H1 (cell line): ENCODE data around the gene OR5C1. TPM values are rescaled to one million over a fixed set of nuclear protein-coding genes. Genes with fewer than 3 reads are reported as not detected.

Experiments
- CTCF ChIA-PET: fragments of 300-600 bp; sonication (Branson Sonifier 250); formaldehyde crosslinking; loops from one replicate; lab custom pipeline; 2021; ENCODE audit not compliant: partially characterized antibody; lab: Charles Lee
- POLR2A ChIA-PET: fragments of 300-600 bp; sonication (Branson Sonifier 250); formaldehyde crosslinking; loops from one replicate; lab custom pipeline; 2021; ENCODE audit warnings: inconsistent platforms; ENCODE audit not compliant: partially characterized antibody; lab: Charles Lee
- DNase-seq, 2 experiments: peaks; one replicate each; pipeline versions ENCODE4 v3.0.0 to v3.0.0-alpha.2; 2010 to 2022; ENCODE audit warnings: low spot score in 2 of 2, low read depth in 1 of 2, mixed read lengths in 1 of 2
- FAIRE-seq: peaks from 2 replicates; lab custom pipeline; 2011; peaks lifted over from hg19 to GRCh38; lab: Jason Lieb, UNC
- H2AFZ ChIP-seq: 2 replicates; pipeline ENCODE4 v1.8.1; 2012; ENCODE audit warnings: low read length, inconsistent platforms
- H2AK5ac ChIP-seq: 2 replicates; pipeline ENCODE4 v1.6.1; 2013; ENCODE audit warnings: low read depth, low read length
- H2BK120ac ChIP-seq: replicated peaks from 2 replicates; pipeline ENCODE3; 2013; ENCODE audit warnings: low read depth, low read length, inconsistent platforms
- H2BK12ac ChIP-seq: 2 replicates; pipeline ENCODE4 v1.6.1; 2013; ENCODE audit warnings: low read depth, low read length
- H2BK15ac ChIP-seq: 2 replicates; pipeline ENCODE4 v1.6.1; 2013; ENCODE audit warnings: low read length
- H2BK20ac ChIP-seq: 2 replicates; pipeline ENCODE4 v1.6.1; 2013; ENCODE audit warnings: low read length
- H2BK5ac ChIP-seq: 2 replicates; pipeline ENCODE4 v1.6.1; 2013; ENCODE audit warnings: low read depth, low read length
- H3K14ac ChIP-seq: 2 replicates; pipeline ENCODE4 v1.6.1; 2013; ENCODE audit warnings: inconsistent platforms; ENCODE audit not compliant: insufficient read length
- H3K18ac ChIP-seq: 2 replicates; pipeline ENCODE4 v1.6.1; 2013; ENCODE audit warnings: low read length; ENCODE audit errors: extremely low read depth
- H3K23ac ChIP-seq: 2 replicates; pipeline ENCODE4 v1.6.1; 2013; ENCODE audit warnings: inconsistent platforms; ENCODE audit not compliant: insufficient read length
- H3K23me2 ChIP-seq: 2 replicates; pipeline ENCODE4 v1.6.1; 2013; ENCODE audit warnings: low read depth, low read length
- H3K27ac ChIP-seq: 2 replicates; pipeline ENCODE4 v1.6.1; 2011; ENCODE audit warnings: low read depth, low read length, inconsistent platforms
- H3K27me3 ChIP-seq, 4 experiments: replicated peaks in 1 of 4; 1 replicate in 1 of 4; 2 replicates in 3 of 4; pipeline versions ENCODE4 v1.6.1 to v1.8.1; 2011 to 2013; ENCODE audit warnings: low read length in 3 of 4, mild to moderate bottlenecking in 3 of 4, inconsistent platforms in 2 of 4, mixed read lengths in 2 of 4, moderate library complexity in 1 of 4; ENCODE audit not compliant: control insufficient read depth in 3 of 4, insufficient read depth in 3 of 4; ENCODE audit errors: extremely low read depth in 1 of 4
- H3K36me3 ChIP-seq, 4 experiments: 2 replicates each; pipeline versions ENCODE4 v1.6.1 to v1.8.1; 2011 to 2013; ENCODE audit warnings: mild to moderate bottlenecking in 4 of 4, low read length in 3 of 4, moderate library complexity in 2 of 4, control low read depth in 1 of 4, inconsistent platforms in 1 of 4; ENCODE audit not compliant: insufficient read depth in 4 of 4, control insufficient read depth in 2 of 4
- H3K4ac ChIP-seq: replicated peaks from 2 replicates; pipeline ENCODE3; 2013; ENCODE audit warnings: low read length, low read depth, mixed read lengths, inconsistent platforms; ENCODE audit not compliant: insufficient read length
- H3K4me1 ChIP-seq, 4 experiments: replicated peaks in 1 of 4; 1 replicate in 1 of 4; 2 replicates in 3 of 4; pipeline versions ENCODE4 v1.6.1 to v1.8.1; 2011 to 2013; ENCODE audit warnings: low read length in 3 of 4, inconsistent platforms in 2 of 4, mixed read lengths in 1 of 4; ENCODE audit not compliant: insufficient read depth in 4 of 4, control insufficient read depth in 3 of 4
- H3K4me2 ChIP-seq, 2 experiments: 2 replicates each; pipeline versions ENCODE4 v1.6.1 to v1.8.1; 2011 to 2013; ENCODE audit warnings: low read depth in 2 of 2, low read length in 2 of 2, control low read depth in 1 of 2, inconsistent platforms in 1 of 2, mild to moderate bottlenecking in 1 of 2; ENCODE audit not compliant: insufficient read depth in 1 of 2
- H3K4me3 ChIP-seq, 4 experiments: fragments of 200-600, 300-600 bp in 1 of 4; sonication (generic), shearing (Covaris generic), sonication (Bioruptor Twin) in 1 of 4; 2 replicates each; pipeline versions ENCODE4 v1.5.1 to v1.8.1; 2011 to 2016; ENCODE audit warnings: low read length in 4 of 4, low read depth in 3 of 4, control low read depth in 2 of 4, inconsistent platforms in 2 of 4, mild to moderate bottlenecking in 2 of 4, mixed read lengths in 1 of 4, moderate library complexity in 1 of 4; ENCODE audit not compliant: insufficient read depth in 2 of 4; ENCODE audit errors: extremely low read depth in 1 of 4
- H3K56ac ChIP-seq: replicated peaks from 2 replicates; pipeline ENCODE3; 2013; ENCODE audit warnings: low read depth, mild to moderate bottlenecking, mixed read lengths, low read length, inconsistent platforms; ENCODE audit not compliant: insufficient read length
- H3K79me1 ChIP-seq: 2 replicates; pipeline ENCODE4 v1.6.1; 2013; ENCODE audit warnings: low read depth, low read length, control low read depth
- H3K79me2 ChIP-seq, 2 experiments: 2 replicates each; pipeline versions ENCODE4 v1.6.1 to v1.8.1; 2012 to 2013; ENCODE audit warnings: low read length in 2 of 2, mild to moderate bottlenecking in 2 of 2, inconsistent platforms in 1 of 2; ENCODE audit not compliant: insufficient read depth in 2 of 2, control insufficient read depth in 1 of 2
- H3K9ac ChIP-seq, 4 experiments: replicated peaks in 1 of 4; 1 replicate in 1 of 4; 2 replicates in 3 of 4; pipeline versions ENCODE4 v1.6.1 to v1.8.1; 2011 to 2013; ENCODE audit warnings: low read depth in 3 of 4, low read length in 3 of 4, control low read depth in 2 of 4, mild to moderate bottlenecking in 2 of 4, moderate library complexity in 2 of 4, inconsistent platforms in 1 of 4; ENCODE audit errors: extremely low read depth in 1 of 4
- H3K9me3 ChIP-seq, 2 experiments: 2 replicates each; pipeline versions ENCODE4 v1.6.1 to v1.8.1; 2012 to 2013; ENCODE audit warnings: mild to moderate bottlenecking in 2 of 2, moderate library complexity in 2 of 2, control low read depth in 1 of 2, inconsistent platforms in 1 of 2, low read depth in 1 of 2, low read length in 1 of 2, mixed read lengths in 1 of 2; ENCODE audit not compliant: insufficient read depth in 2 of 2
- H4K20me1 ChIP-seq, 2 experiments: replicated peaks in 1 of 2; 2 replicates each; pipeline versions ENCODE3 to v1.8.1; 2011 to 2013; ENCODE audit warnings: inconsistent platforms in 2 of 2, low read length in 2 of 2, mild to moderate bottlenecking in 1 of 2; ENCODE audit not compliant: insufficient read depth in 2 of 2, control insufficient read depth in 1 of 2
- H4K5ac ChIP-seq: 2 replicates; pipeline ENCODE4 v1.6.1; 2013; ENCODE audit warnings: low read length, low read depth, mixed read lengths, inconsistent platforms; ENCODE audit not compliant: insufficient read length
- H4K8ac ChIP-seq: 2 replicates; pipeline ENCODE4 v1.8.0; 2013; ENCODE audit warnings: mild to moderate bottlenecking, moderate library complexity, low read length, inconsistent platforms; ENCODE audit not compliant: insufficient read depth; ENCODE audit errors: extremely low read depth
- H4K91ac ChIP-seq: replicated peaks from 2 replicates; pipeline ENCODE3; 2013; ENCODE audit warnings: low read length, mixed read lengths, inconsistent platforms; ENCODE audit not compliant: insufficient read length
- WGBS, 2 experiments: shearing (Covaris generic) in 1 of 2; methylation state at CpG; one replicate each; pipeline versions ENCODE4 v1.1.6 to v1.1.7; 2013 to 2015; ENCODE audit warnings: low lambda C conversion rate in 2 of 2, mixed read lengths in 2 of 2, inconsistent platforms in 1 of 2, low coverage in 1 of 2, missing lambda C conversion rate in 1 of 2; ENCODE audit not compliant: insufficient replicate concordance in 2 of 2, insufficient coverage in 1 of 2, insufficient read length in 1 of 2; ENCODE audit errors: extremely low coverage in 1 of 2, missing lambda C conversion rate in 1 of 2; 5-methylcytosine and 5-hydroxymethylcytosine counted together
- polyA plus RNA-seq, 7 experiments: library from polyadenylated mRNA; depleted of rRNA in 3 of 7; stranded (reverse) in 5 of 7; unstranded in 2 of 7; fragments of >200 nt in 5 of 7; fragments of 200-250 nt in 2 of 7; gene quantifications; 1 replicate in 5 of 7; 2 replicates in 1 of 7; 4 replicates in 1 of 7; pipeline versions ENCODE4 v1.2.1 to v1.2.3, GENCODE V29; 2011 to 2013; ENCODE audit warnings: missing spikeins in 2 of 7, mixed read lengths in 2 of 7
- total RNA-seq: library from RNA; stranded (reverse); fragmentation: NEBNext Ultra II Directional; extraction: Animal tissue kit (Norgen Biotek cat#: 25700); gene quantifications from 2 replicates; pipeline ENCODE4 v1.2.1, GENCODE V29; 2021

Gene OR5C1
- total and polyA plus RNA-seq, 2 of the 8 experiments (the other 6 are each of a cell fraction or from before 2014, with no cell fraction given): not detected

DNA sequence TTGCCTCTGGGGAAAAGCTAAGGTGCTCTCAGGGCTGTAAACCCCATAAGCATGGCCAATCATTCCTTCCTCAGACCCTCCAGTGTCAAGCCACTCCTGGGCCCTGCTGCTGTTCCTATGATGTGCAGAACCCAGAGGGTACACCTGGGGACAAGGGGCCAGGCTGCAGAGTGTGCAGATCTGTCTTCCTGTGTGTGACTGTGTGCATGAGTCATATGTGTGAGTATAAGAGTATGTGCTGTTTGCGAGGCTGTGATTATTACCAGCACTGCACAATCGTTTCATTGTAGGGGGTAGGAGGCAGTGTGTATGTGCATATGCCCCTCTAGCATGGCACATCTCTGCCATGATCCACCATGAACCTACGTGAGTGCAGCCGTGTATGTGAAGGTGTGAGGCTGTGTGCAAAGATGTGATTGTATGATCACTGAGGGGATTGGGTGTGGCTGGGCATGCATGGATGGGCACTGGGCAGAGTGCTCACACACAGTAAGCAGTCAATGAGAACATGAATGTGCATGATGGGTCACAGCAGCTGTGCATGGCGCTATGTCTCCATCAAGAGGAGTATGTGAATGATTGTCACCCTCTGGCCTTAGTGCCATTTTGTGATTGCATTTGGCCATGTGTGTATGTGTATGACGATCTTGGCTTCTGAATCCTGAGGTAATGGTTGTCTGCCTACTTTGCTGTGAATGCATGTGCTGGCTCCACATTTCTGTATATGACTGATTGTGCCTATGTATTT is 8.8 kb downstream of the OR5C1 start:
- 81% methylated on average over 6 of the region's 6 CpGs; no CpG with 5 or more reads in 1 of the 2 experiments for WGBS, 2 experiments
- no peak overlapping the region for H2BK120ac ChIP-seq
- no peak overlapping the region for H3K18ac ChIP-seq
- no peak overlapping the region for H4K8ac ChIP-seq
- H3K9ac ChIP-seq: no peak overlapping the region
- H2BK15ac ChIP-seq: no peak overlapping the region
- no peak overlapping the region for H3K4me3 ChIP-seq
- H3K14ac ChIP-seq: no peak overlapping the region
- no peak overlapping the region for H2BK20ac ChIP-seq
- H3K4me2 ChIP-seq: no peak overlapping the region
- no peaks in the 10 kb centered on the region for H3K23me2 ChIP-seq
- no peak overlapping the region for H3K23ac ChIP-seq
- H3K27ac ChIP-seq: no peak overlapping the region
- no peak overlapping the region for H2BK5ac ChIP-seq
- no peak overlapping the region for H2AFZ ChIP-seq
- H3K27me3 ChIP-seq: no peaks in the 10 kb centered on the region
- ChIA-PET CTCF (no interaction called here), POLR2A (no interaction called here)
- H4K91ac ChIP-seq: no peak overlapping the region
- no peaks in the 10 kb centered on the region for H3K4me1 ChIP-seq
- H3K9me3 ChIP-seq: peaks cover 55% of the 10 kb centered on the region in 2 experiments
- H2BK12ac ChIP-seq: no peak overlapping the region
- no peak overlapping the region for H3K4ac ChIP-seq
- H4K20me1 ChIP-seq: no peaks in the 10 kb centered on the region
- no peaks in the 10 kb centered on the region for H3K79me2 ChIP-seq
- H4K5ac ChIP-seq: no peak overlapping the region
- H2AK5ac ChIP-seq: no peak overlapping the region
- H3K56ac ChIP-seq: no peak overlapping the region
- FAIRE-seq: no peak
- no peaks in the 10 kb centered on the region for H3K36me3 ChIP-seq
- no peaks in the 10 kb centered on the region for H3K79me1 ChIP-seq
- DNase-seq: no peak
